ENCODE results near the gene LDAH. TPM values are rescaled to one million over a fixed set of nuclear protein-coding genes. Genes with fewer than 3 reads are reported as not detected.

The LDAH gene
- 10 to 100 TPM in 3 of 4 donors, 1 to 10 TPM in 1; 7.4 to 14.5 (median 13.5) TPM for total RNA-seq

GRCh38 chr2:20822535-20823490, at the start of gene LDAH:
Gene LDAH, minus strand, starts transcription at chr2:20823101. Its CDS starts 21,638 bp downstream, at chr2:20801463.
- TF ChIP-seq CTCF (IDR thresholded peaks at IDR 0.05) = no peak
- TF ChIP-seq POLR2A (IDR thresholded peaks at IDR 0.05) = peak; percentile 46 to 49
- Histone ChIP-seq H3K9me3 (no peaks in the 10 kb centered on the region), H3K4me1 (peaks cover 0 to 4% (median 0%) of the 10 kb centered on the region in 4 donors), H3K36me3 (no peaks in the 10 kb centered on the region), H3K4me3 (peak within 1 kb of the TSS; percentile 63 to 85 (median 77)), H3K27ac (peak within 1 kb of the TSS; percentile 85 to 96 (median 91)), H3K27me3 (no peaks in the 10 kb centered on the region)
- DNase-seq = peak; percentile 82 to 93 (median 91)

GRCh38 chr2:20868377-20868776, 45.5 kb upstream of the LDAH start:
- no peak overlapping the region for H3K4me3 ChIP-seq
- TF ChIP-seq CTCF (IDR thresholded peaks at IDR 0.05) = no peak
- no peak for TF ChIP-seq POLR2A (IDR thresholded peaks at IDR 0.05)
- H3K9me3 ChIP-seq = no peaks in the 10 kb centered on the region
- H3K27me3 ChIP-seq = no peaks in the 10 kb centered on the region
- H3K36me3 ChIP-seq = no peaks in the 10 kb centered on the region
- no peak overlapping the region for H3K27ac ChIP-seq
- no peaks in the 10 kb centered on the region for H3K4me1 ChIP-seq
- no peak for DNase-seq

GRCh38 chr2:20862850-20863249, 39.9 kb upstream of the LDAH start:
- no peaks in the 10 kb centered on the region for H3K27me3 ChIP-seq
- no peaks in the 10 kb centered on the region for H3K9me3 ChIP-seq
- no peaks in the 10 kb centered on the region for H3K36me3 ChIP-seq
- no peaks in the 10 kb centered on the region for H3K4me1 ChIP-seq
- TF ChIP-seq POLR2A (IDR thresholded peaks at IDR 0.05) = no peak
- no peak overlapping the region for H3K27ac ChIP-seq
- DNase-seq = no peak
- H3K4me3 ChIP-seq = no peak overlapping the region

GRCh38 chr2:20855456-20855855, 32.6 kb upstream of the LDAH start:
- no peak overlapping the region for H3K27ac ChIP-seq
- no peaks in the 10 kb centered on the region for H3K4me1 ChIP-seq
- TF ChIP-seq POLR2A (IDR thresholded peaks at IDR 0.05) (no peak), CTCF (IDR thresholded peaks at IDR 0.05) (no peak)
- H3K27me3 ChIP-seq = no peaks in the 10 kb centered on the region
- DNase-seq = no peak
- H3K4me3 ChIP-seq = no peak overlapping the region
- no peaks in the 10 kb centered on the region for H3K36me3 ChIP-seq
- H3K9me3 ChIP-seq = no peaks in the 10 kb centered on the region

- no peaks in the 10 kb centered on the region for H3K9me3 ChIP-seq
- H3K36me3 ChIP-seq = no peaks in the 10 kb centered on the region
- no peak overlapping the region for H3K27ac ChIP-seq
- H3K4me1 ChIP-seq = no peaks in the 10 kb centered on the region
- TF ChIP-seq CTCF (IDR thresholded peaks at IDR 0.05) = no peak
- DNase-seq = no peak
- no peak overlapping the region for H3K4me3 ChIP-seq
- H3K27me3 ChIP-seq = no peaks in the 10 kb centered on the region
Measured at GRCh38 chr2:20852670-20853069, 29.8 kb upstream of the LDAH start.

GRCh38 chr2:20852139-20852538, 29.2 kb upstream of the LDAH start:
- H3K4me3 ChIP-seq = no peak overlapping the region
- no peaks in the 10 kb centered on the region for H3K9me3 ChIP-seq
- TF ChIP-seq CTCF (IDR thresholded peaks at IDR 0.05) (no peak), POLR2A (IDR thresholded peaks at IDR 0.05) (no peak)
- H3K36me3 ChIP-seq = no peaks in the 10 kb centered on the region
- no peaks in the 10 kb centered on the region for H3K4me1 ChIP-seq
- no peak overlapping the region for H3K27ac ChIP-seq
- no peak for DNase-seq
- H3K27me3 ChIP-seq = no peaks in the 10 kb centered on the region
